Hematopoietic multipotent progenitor cell treated with erythropoietin and hydrocortisone succinate and interleukin-3 and kit ligand, for 4 days (in vitro differentiated cells): ENCODE results near the gene TMEM134.
A peak's percentile ranks its signal among the peaks of the same experiment; 100 is the strongest.
"Not testable (repeated sequence)": the region's sequence is repeated elsewhere in the genome, so short reads cannot be mapped to it uniquely, and the experiment has no call there.

ENCODE experiments used
- DNase-seq: peaks from one replicate; pipeline ENCODE4 v3.0.0-alpha.2; 2015

Gene TMEM134

DNA sequence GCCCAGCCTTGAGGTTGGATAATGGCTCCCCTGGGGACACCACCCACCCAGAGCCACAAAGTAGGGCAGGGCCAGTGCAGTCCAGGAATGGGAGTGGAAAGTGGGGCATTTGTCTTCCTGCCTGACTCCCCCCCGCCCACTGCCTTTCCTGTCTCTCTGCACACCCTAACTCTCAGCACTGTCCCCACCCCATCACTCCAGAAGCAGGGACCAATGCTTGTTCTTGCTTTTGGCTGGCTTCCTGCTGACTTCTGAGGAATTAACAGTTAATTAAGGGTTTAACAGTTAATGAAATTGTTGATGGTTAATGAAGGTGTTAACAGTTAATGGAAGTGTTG lies 31.4 kb upstream of the TMEM134 start:
- DNase-seq = no peak

DNA sequence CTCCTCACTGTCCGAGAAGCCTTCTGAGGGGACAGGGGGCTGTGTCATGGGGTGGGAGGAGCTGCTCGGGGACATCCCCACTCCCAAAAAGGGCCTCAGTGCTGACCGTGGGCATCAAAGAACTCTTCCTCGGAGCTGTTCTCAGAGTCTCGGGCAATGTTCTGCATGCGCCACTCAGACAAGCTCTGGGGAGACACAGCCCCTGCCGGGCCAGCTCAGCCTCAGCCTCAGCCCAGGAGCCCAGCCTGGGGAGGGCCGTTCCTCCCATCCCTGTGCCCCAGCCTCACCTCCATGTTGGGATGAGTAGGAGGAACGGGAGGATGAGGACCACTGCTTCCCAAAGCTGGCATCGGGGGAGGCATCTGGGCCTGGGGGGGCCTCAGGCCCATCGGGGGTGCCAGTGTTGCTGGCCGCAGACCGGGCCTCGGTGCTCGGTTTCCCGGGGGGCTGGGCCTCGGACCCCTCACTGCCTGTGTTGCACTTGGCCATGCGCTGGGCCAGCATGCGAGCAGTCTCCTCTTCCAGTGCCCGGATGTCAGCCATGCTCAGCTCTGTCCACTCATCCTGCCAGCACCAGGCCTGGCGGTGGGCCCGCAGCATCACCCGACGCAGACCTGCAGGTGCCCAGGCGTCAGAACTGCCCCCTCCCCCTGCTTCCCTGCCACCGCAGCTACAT lies 30.9 kb upstream of the TMEM134 start:
- no peak for DNase-seq

DNA sequence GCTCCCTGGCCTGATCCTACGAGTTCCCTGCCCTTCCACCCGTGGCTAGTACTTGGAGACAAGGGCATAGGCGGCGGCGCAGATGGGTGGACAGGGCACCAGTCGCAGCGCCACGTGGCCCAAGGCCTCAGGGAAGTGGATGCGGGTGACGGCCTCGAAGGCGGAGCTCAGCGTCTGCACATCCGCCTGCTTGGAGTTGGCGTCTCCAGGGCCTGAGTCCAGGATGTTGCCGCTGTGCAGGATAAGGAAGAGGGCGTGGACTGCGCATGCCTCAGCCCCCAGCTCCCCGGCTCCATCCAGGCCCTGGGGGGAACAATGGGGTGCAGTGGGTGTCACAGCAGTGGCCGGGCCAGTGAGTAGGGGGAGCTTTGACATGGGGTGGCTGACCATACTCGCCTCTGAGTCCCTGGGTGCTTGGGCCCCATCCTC lies 29.5 kb upstream of the TMEM134 start:
- no peak for DNase-seq

- no peak for DNase-seq
These were observed 28.7 kb upstream of the TMEM134 start for GRCh38 chr11:67497656-67498291.

GRCh38 chr11:67496113-67496512 lies 27.1 kb upstream of the TMEM134 start:
- no peak for DNase-seq

- no peak for DNase-seq
These were observed 26.4 kb upstream of the TMEM134 start for GRCh38 chr11:67495234-67496005.

- DNase-seq = no peak
These were observed 25.6 kb upstream of the TMEM134 start for GRCh38 chr11:67494371-67495233.

- no peak for DNase-seq
These were observed 24.7 kb upstream of the TMEM134 start for GRCh38 chr11:67493548-67494370.

GRCh38 chr11:67492801-67493547 lies 23.9 kb upstream of the TMEM134 start:
- DNase-seq = no peak

DNA sequence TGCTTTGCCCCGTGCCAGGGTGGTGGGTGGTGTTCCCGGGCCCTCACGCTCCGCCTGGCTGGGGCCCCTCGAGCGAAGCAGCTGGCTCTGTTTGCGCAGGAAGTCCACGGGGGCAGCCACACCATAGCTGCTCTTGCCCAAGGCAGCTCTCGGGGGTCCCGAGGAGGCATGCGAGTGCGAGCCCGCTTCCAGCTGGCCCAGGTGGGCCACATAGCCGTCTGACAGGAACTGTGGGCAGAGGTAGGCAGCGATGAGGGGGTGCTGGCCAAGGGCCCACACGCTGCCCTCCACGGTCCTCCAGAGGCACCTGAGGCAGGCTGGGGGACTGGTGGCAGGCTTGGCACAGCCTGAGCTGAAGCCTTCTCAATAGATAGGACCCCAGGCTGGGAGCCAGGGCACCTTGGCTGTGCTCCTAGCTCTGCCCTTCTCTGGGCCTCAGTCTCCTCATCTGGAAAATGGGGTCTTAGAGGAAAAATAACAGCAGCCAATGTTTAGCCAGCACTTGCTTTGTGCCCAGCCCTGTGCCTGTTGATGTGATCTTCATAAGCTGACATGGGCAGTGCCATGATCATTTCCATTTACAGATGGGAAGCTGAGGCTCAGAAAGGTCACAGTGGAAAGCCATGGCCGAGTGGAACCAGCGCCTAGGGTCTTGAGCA lies 23.1 kb upstream of the TMEM134 start:
- no peak for DNase-seq

- DNase-seq = no peak
These were observed 22.4 kb upstream of the TMEM134 start for GRCh38 chr11:67491276-67492068.

DNA sequence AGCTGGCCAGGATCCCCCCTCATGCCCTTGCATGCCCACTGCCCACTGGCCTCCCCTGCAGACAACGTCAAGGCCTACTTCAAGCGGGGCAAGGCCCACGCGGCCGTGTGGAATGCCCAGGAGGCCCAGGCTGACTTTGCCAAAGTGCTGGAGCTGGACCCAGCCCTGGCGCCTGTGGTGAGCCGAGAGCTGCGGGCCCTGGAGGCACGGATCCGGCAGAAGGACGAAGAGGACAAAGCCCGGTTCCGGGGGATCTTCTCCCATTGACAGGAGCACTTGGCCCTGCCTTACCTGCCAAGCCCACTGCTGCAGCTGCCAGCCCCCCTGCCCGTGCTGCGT lies 21.6 kb upstream of the TMEM134 start:
- DNase-seq = no peak

GRCh38 chr11:67489885-67490726 lies 21.1 kb upstream of the TMEM134 start:
- no peak for DNase-seq

DNA sequence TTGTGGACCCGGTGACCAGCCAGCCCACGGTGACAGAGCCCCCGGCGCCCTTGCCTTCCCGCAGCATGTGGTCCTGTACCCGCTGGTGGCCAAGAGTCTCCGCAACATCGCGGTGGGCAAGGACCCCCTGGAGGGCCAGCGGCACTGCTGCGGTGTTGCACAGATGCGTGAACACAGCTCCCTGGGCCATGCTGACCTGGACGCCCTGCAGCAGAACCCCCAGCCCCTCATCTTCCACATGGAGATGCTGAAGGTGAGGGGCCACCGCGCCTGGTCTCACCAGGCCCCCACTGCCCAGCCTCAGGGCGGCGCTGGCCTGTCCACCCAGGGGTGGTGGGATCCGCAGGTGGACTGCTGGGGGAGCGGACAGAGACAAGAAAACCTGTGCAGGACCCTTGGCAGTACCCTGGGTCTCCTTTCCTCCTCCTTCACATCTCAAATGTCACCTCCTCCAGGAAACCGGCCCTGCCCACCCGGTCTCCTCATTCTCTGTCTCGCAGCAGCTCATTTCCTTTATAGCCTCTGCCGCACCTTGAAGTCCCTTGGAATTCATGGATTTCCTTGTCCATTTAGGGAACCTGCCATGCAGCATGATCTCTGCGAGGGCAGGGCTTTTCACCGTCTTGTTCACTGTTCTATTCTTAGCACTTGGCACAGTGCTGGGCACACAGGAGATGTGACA lies 20.3 kb upstream of the TMEM134 start:
- DNase-seq = no peak

DNA sequence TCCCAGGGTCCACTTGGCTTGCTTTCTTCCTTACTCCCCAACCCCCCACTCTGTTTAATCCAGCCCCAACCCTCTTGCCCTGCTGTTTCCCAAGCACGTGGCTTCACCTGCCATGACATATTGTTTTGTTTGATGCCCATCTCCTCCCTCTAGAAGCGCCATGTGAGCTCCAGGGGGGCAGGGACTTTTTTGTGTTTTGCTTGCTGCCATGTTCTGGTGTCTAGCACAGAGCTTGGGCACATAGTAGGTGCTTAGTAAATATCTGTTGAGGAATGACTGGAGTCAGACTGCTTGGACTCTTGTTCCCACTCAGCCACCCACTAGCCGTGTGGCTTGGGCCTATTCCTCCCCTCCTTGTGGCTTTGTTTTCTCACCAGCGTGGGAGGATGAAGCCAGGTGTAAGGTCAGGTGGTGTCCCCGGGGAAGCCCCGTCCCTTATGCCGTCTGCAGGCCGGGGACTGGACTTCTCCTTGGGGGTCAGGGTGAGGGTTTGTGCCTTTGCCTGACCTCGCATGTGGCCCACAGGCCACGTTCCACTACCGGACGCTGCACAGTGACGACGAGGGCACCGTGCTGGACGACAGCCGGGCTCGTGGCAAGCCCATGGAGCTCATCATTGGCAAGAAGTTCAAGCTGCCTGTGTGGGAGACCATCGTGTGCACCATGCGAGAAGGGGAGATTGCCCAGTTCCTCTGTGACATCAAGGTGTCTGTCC lies 17.6 kb upstream of the TMEM134 start:
- DNase-seq = no peak

DNA sequence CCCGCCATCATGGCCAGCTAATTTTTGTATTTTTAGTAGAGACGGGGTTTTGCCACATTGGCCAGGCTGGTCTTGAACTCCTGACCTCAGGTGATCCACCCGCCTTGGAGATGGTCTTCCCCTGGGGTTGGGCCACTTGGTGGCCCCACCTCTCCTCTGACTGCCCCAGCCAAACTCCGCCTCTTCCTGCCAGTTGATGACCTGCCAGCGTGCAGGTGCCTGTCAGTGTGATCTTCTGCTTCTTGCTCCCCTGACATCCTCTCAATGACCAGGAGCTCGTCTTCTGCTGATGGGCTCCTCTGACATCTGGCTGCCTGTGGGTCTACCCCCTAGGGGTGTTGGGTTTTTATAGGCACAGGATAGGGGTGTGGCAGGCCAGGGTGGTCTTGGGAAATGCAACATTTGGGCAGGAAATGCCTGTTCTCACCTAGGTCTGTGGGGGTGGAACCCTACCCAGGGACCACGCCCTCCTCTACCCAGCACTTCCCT lies 16.9 kb upstream of the TMEM134 start:
- not testable (repeated sequence) for DNase-seq

DNA sequence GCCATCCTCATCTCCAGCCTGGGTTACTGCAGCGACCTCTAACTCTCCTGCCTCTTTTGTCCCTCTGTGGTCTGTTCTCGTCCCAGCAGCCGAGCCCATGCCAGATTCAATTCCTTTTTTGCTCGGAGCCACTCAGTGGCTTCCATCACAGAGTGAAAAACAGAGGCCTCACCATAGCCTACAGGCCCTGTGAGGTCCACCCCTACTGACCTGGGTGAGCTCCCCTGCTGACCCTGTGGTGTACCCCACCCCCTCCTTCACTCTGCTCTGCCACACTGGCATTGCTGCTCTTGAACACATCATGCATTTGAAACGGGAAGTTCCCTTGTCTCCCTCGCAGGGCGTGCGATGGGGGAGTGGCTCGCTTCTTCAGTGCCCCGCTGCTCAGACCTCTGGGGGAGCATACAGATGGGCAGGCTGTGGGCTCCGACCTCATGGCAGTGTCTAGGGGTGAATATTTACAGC lies 15.8 kb upstream of the TMEM134 start:
- DNase-seq = peak; percentile 85
